PFSK-1 (cell line): ENCODE measurements around the gene LRRC8C.

Source experiments
- POLR2AphosphoS5 ChIP-seq: IDR thresholded peaks from 2 replicates; pipeline ENCODE4 v1.6.1; 2012; ENCODE audit warnings: low read depth, mild to moderate bottlenecking, control low read depth, low read length, moderate library complexity
- SIN3A ChIP-seq: IDR thresholded peaks from 2 replicates; pipeline ENCODE4 v1.6.1; 2012; ENCODE audit warnings: mild to moderate bottlenecking, low read length, moderate library complexity, borderline replicate concordance; ENCODE audit not compliant: insufficient read depth
- TAF1 ChIP-seq: IDR thresholded peaks from 2 replicates; pipeline ENCODE4 v1.6.1; 2012; ENCODE audit warnings: low read length, control low read depth, borderline replicate concordance; ENCODE audit not compliant: insufficient read depth
- TF ChIP-seq, protein P1 (sequence below), 2 experiments: IDR thresholded peaks; 2 replicates each; pipeline versions ENCODE4 v1.6.1 to v1.8.0; 2011 to 2012; ENCODE audit warnings: low read depth in 2 of 2, low read length in 2 of 2, control low read depth in 1 of 2, inconsistent platforms in 1 of 2, mild to moderate bottlenecking in 1 of 2, moderate library complexity in 1 of 2; ENCODE audit not compliant: insufficient read depth in 1 of 2

DNA sequence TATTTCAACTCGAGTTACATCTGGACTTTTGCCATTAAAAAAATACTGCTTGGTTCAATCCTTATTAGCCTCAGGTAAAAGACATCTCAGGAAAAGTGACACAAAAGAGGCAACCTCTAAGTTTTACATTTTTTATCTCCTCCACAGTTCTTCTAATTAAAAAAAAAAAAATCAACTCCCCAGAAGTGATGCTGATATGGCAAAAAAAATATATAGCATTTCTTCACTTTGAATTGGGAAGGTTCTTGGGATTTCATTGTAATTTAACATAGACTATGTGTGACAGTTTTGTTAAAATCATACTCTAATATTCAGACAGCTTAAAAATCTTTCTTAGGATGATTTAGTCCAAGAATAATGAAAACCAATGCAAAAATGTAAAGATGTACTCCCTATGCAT, 87.9 kb downstream of the LRRC8C start:
- TF ChIP-seq, protein P1, sequence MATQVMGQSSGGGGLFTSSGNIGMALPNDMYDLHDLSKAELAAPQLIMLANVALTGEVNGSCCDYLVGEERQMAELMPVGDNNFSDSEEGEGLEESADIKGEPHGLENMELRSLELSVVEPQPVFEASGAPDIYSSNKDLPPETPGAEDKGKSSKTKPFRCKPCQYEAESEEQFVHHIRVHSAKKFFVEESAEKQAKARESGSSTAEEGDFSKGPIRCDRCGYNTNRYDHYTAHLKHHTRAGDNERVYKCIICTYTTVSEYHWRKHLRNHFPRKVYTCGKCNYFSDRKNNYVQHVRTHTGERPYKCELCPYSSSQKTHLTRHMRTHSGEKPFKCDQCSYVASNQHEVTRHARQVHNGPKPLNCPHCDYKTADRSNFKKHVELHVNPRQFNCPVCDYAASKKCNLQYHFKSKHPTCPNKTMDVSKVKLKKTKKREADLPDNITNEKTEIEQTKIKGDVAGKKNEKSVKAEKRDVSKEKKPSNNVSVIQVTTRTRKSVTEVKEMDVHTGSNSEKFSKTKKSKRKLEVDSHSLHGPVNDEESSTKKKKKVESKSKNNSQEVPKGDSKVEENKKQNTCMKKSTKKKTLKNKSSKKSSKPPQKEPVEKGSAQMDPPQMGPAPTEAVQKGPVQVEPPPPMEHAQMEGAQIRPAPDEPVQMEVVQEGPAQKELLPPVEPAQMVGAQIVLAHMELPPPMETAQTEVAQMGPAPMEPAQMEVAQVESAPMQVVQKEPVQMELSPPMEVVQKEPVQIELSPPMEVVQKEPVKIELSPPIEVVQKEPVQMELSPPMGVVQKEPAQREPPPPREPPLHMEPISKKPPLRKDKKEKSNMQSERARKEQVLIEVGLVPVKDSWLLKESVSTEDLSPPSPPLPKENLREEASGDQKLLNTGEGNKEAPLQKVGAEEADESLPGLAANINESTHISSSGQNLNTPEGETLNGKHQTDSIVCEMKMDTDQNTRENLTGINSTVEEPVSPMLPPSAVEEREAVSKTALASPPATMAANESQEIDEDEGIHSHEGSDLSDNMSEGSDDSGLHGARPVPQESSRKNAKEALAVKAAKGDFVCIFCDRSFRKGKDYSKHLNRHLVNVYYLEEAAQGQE (IDR thresholded peaks at IDR 0.05; ENCODE audit: insufficient read depth in 1 of 2, low read depth in 2 of 2, low read length in 2 of 2): no peak
- no peak for TF ChIP-seq POLR2AphosphoS5
- no peak for TF ChIP-seq SIN3A
- no peak for TF ChIP-seq TAF1
